Bronchial epithelial cell (primary cell): Measurements from ENCODE around the gene RBM10. TPM values are rescaled to one million over a fixed set of nuclear protein-coding genes. Genes with fewer than 3 reads are reported as not detected.

Experiments
- DNase-seq: peaks from one replicate; pipeline ENCODE4 v3.0.0-alpha.2; 2010; ENCODE audit warnings: low read depth
- FAIRE-seq: peaks from 2 replicates; lab custom pipeline; 2011; peaks lifted over from hg19 to GRCh38; lab: Jason Lieb, UNC
- H3K27me3 ChIP-seq: 2 replicates; pipeline ENCODE4 v1.5.1; 2011; ENCODE audit warnings: low read length; ENCODE audit not compliant: control insufficient read depth, insufficient read depth
- H3K36me3 ChIP-seq: 2 replicates; pipeline ENCODE4 v1.5.1; 2011; ENCODE audit warnings: low read length; ENCODE audit not compliant: control insufficient read depth, insufficient read depth
- H3K4me3 ChIP-seq: 2 replicates; pipeline ENCODE4 v1.5.1; 2011; ENCODE audit warnings: mild to moderate bottlenecking, low read depth, low read length, control low read depth
- CTCF ChIP-seq: IDR thresholded peaks from 2 replicates; pipeline ENCODE4 v1.5.1; 2011; ENCODE audit warnings: mild to moderate bottlenecking, moderate library complexity, low read length, control low read depth, inconsistent platforms; ENCODE audit not compliant: insufficient read depth, severe bottlenecking
- total RNA-seq: library from RNA; depleted of rRNA; stranded (reverse); fragments of >200 nt; gene quantifications from 2 replicates; pipeline ENCODE4 v1.2.1, GENCODE V29; 2014

The RBM10 gene
- total RNA-seq, 1 donor from 2014 or later = 29.0 TPM

GRCh38 chrX:47217852-47218279 is 72.8 kb downstream of the RBM10 start:
- no peak for TF ChIP-seq CTCF
- Histone ChIP-seq H3K4me3 (peak overlapping the region; percentile 70), H3K36me3 (peaks cover 5% of the 10 kb centered on the region), H3K27me3 (no peaks in the 10 kb centered on the region)
- peak; percentile 92 for DNase-seq
- FAIRE-seq = peak; percentile 90

- peaks cover 6% of the 10 kb centered on the region for H3K36me3 ChIP-seq
- no peaks in the 10 kb centered on the region for H3K27me3 ChIP-seq
- H3K4me3 ChIP-seq = peak within 1 kb of the TSS; percentile 70
- DNase-seq (peak; percentile 41), FAIRE-seq (no peak)
- TF ChIP-seq CTCF = no peak
These were observed 73.4 kb downstream of the RBM10 start, which contains the start of gene CDK16 for GRCh38 chrX:47218280-47218919. TSS of gene CDK16 (plus strand) at chrX:47218681. CDS start at chrX:47223558, 4,877 bp downstream.

GRCh38 chrX:47218920-47219815 is 74.1 kb downstream of the RBM10 start:
- FAIRE-seq (no peak), DNase-seq (no peak)
- Histone ChIP-seq H3K36me3 (peaks cover 11% of the 10 kb centered on the region), H3K27me3 (no peaks in the 10 kb centered on the region), H3K4me3 (peak overlapping the region; percentile 70)
- TF ChIP-seq CTCF = no peak

GRCh38 chrX:47221756-47222155 is 76.7 kb downstream of the RBM10 start:
- DNase-seq (no peak), FAIRE-seq (no peak)
- no peaks in the 10 kb centered on the region for H3K27me3 ChIP-seq
- H3K4me3 ChIP-seq = no peak overlapping the region
- no peak for TF ChIP-seq CTCF
- H3K36me3 ChIP-seq = peaks cover 14% of the 10 kb centered on the region

- Histone ChIP-seq H3K4me3 (no peak overlapping the region), H3K27me3 (no peaks in the 10 kb centered on the region), H3K36me3 (peaks cover 14% of the 10 kb centered on the region)
- FAIRE-seq (no peak), DNase-seq (no peak)
- TF ChIP-seq CTCF = no peak
These were observed 77.8 kb downstream of the RBM10 start for GRCh38 chrX:47222751-47223350.
